HEK293 (cell line): ENCODE data around the gene LRRC51.

Experiments
- CTCF ChIA-PET: fragments of 350-600 bp; formaldehyde crosslinking; extraction: SDS; loops from one replicate; lab custom pipeline; 2021; ENCODE audit warnings: antibody characterized with exemption; lab: Yijun Ruan, JAX
- POLR2A ChIA-PET: fragments of 300-600 bp; formaldehyde crosslinking; extraction: SDS; loops from one replicate; lab custom pipeline; 2020; ENCODE audit warnings: antibody characterized with exemption, inconsistent platforms; lab: Yijun Ruan, JAX
- H3K27ac ChIP-seq: fragments of 200-500 bp; sonication (Bioruptor generic); 2 replicates; pipeline ENCODE4 v1.5.1; 2014; ENCODE audit warnings: low read depth, low read length, control low read depth, inconsistent platforms; ENCODE audit errors: extremely low read depth
- H3K36me3 ChIP-seq, 2 experiments: fragments of 200-500 bp in 1 of 2; sonication (Bioruptor generic) in 1 of 2; 1 replicate in 1 of 2; 2 replicates in 1 of 2; pipeline ENCODE4 v1.5.1; 2014 to 2017; ENCODE audit warnings: inconsistent platforms in 2 of 2, low read length in 2 of 2; ENCODE audit not compliant: control insufficient read depth in 2 of 2, insufficient read depth in 1 of 2
- H3K4me1 ChIP-seq: fragments of 200-500 bp; sonication (Bioruptor generic); 2 replicates; pipeline ENCODE4 v1.5.1; 2014; ENCODE audit warnings: mild to moderate bottlenecking, low read length, inconsistent platforms; ENCODE audit not compliant: control insufficient read depth, insufficient read depth
- H3K4me3 ChIP-seq: 2 replicates; pipeline ENCODE4 v1.5.1; 2011; ENCODE audit warnings: low read depth, mild to moderate bottlenecking, control low read depth, low read length, moderate library complexity
- H3K9me3 ChIP-seq: fragments of 200-500 bp; sonication (Bioruptor generic); 2 replicates; pipeline ENCODE4 v1.5.1; 2014; ENCODE audit warnings: low read depth, low read length, inconsistent platforms; ENCODE audit not compliant: control insufficient read depth, insufficient read depth
- FEZF1 ChIP-seq: fragments of 450-650 bp; formaldehyde crosslinking; IDR thresholded peaks from 2 replicates; pipeline ENCODE4 v1.5.1; 2016; ENCODE audit warnings: missing biosample characterization, missing genetic modification characterization
- GLIS1 ChIP-seq: fragments of 450-650 bp; formaldehyde crosslinking; IDR thresholded peaks from 2 replicates; pipeline ENCODE4 v1.5.1; 2016; ENCODE audit warnings: missing biosample characterization, missing genetic modification characterization
- SCRT2 ChIP-seq: fragments of 450-650 bp; formaldehyde crosslinking; IDR thresholded peaks from 2 replicates; pipeline ENCODE4 v1.5.1; 2016; ENCODE audit warnings: missing biosample characterization, missing genetic modification characterization
- YY2 ChIP-seq: fragments of 450-650 bp; formaldehyde crosslinking; IDR thresholded peaks from 2 replicates; pipeline ENCODE4 v1.5.1; 2016; ENCODE audit warnings: missing biosample characterization, missing genetic modification characterization
- ZFHX2 ChIP-seq: fragments of 450-650 bp; formaldehyde crosslinking; conservative IDR thresholded peaks from 2 replicates; pipeline ENCODE4 v1.5.1; 2016; ENCODE audit warnings: missing biosample characterization, missing genetic modification characterization
- ZIC2 ChIP-seq: fragments of 450-650 bp; formaldehyde crosslinking; IDR thresholded peaks from 2 replicates; pipeline ENCODE4 v1.5.1; 2016; ENCODE audit warnings: missing biosample characterization, missing genetic modification characterization
- ZNF140 ChIP-seq: fragments of 450-650 bp; formaldehyde crosslinking; IDR thresholded peaks from 2 replicates; pipeline ENCODE4 v1.5.1; 2016; ENCODE audit warnings: missing biosample characterization, missing genetic modification characterization
- ZNF146 ChIP-seq: fragments of 450-650 bp; formaldehyde crosslinking; IDR thresholded peaks from 2 replicates; pipeline ENCODE4 v1.5.1; 2016; ENCODE audit warnings: missing biosample characterization, missing genetic modification characterization
- ZNF184 ChIP-seq: fragments of 450-650 bp; IDR thresholded peaks from 2 replicates; pipeline ENCODE4 v1.5.1; 2018; ENCODE audit warnings: missing biosample characterization, mild to moderate bottlenecking, missing genetic modification characterization
- ZNF223 ChIP-seq: fragments of 450-650 bp; formaldehyde crosslinking; IDR thresholded peaks from 2 replicates; pipeline ENCODE4 v1.5.1; 2016; ENCODE audit warnings: missing biosample characterization, missing genetic modification characterization
- ZNF23 ChIP-seq: fragments of 450-650 bp; formaldehyde crosslinking; IDR thresholded peaks from 2 replicates; pipeline ENCODE4 v1.5.1; 2016; ENCODE audit warnings: missing biosample characterization, missing genetic modification characterization, borderline replicate concordance
- ZNF292 ChIP-seq: fragments of 450-650 bp; formaldehyde crosslinking; IDR thresholded peaks from 2 replicates; pipeline ENCODE4 v1.5.1; 2016; ENCODE audit warnings: low read depth, missing biosample characterization, missing genetic modification characterization, borderline replicate concordance
- ZNF335 ChIP-seq: fragments of 450-650 bp; formaldehyde crosslinking; conservative IDR thresholded peaks from 2 replicates; pipeline ENCODE4 v1.5.1; 2016; ENCODE audit warnings: missing biosample characterization, missing genetic modification characterization
- ZNF530 ChIP-seq: fragments of 450-650 bp; formaldehyde crosslinking; IDR thresholded peaks from 2 replicates; pipeline ENCODE4 v1.5.1; 2016; ENCODE audit warnings: low read depth, missing biosample characterization, missing genetic modification characterization
- ZNF549 ChIP-seq: fragments of 450-650 bp; IDR thresholded peaks from 2 replicates; pipeline ENCODE4 v1.5.1; 2018; ENCODE audit warnings: missing biosample characterization, missing genetic modification characterization, mild to moderate bottlenecking, inconsistent platforms, moderate library complexity
- ZNF658 ChIP-seq: fragments of 450-650 bp; formaldehyde crosslinking; IDR thresholded peaks from 2 replicates; pipeline ENCODE4; 2016; ENCODE audit warnings: missing biosample characterization, missing genetic modification characterization
- ZNF768 ChIP-seq: fragments of 450-650 bp; formaldehyde crosslinking; IDR thresholded peaks from 2 replicates; pipeline ENCODE4 v1.5.1; 2018; ENCODE audit warnings: missing biosample characterization, mild to moderate bottlenecking, missing genetic modification characterization
- TF ChIP-seq, protein P1 (sequence below): fragments of 450-650 bp; formaldehyde crosslinking; IDR thresholded peaks from 2 replicates; pipeline ENCODE4 v1.5.1; 2016; ENCODE audit warnings: missing biosample characterization, missing genetic modification characterization
- TF ChIP-seq, protein P2 (sequence below): fragments of 450-650 bp; formaldehyde crosslinking; IDR thresholded peaks from 2 replicates; pipeline ENCODE4 v1.5.1; 2016; ENCODE audit warnings: missing biosample characterization, missing genetic modification characterization
- TF ChIP-seq, protein P3 (sequence below): fragments of 450-650 bp; formaldehyde crosslinking; IDR thresholded peaks from 2 replicates; pipeline ENCODE4 v1.5.0; 2017; ENCODE audit warnings: missing biosample characterization, missing genetic modification characterization, borderline replicate concordance
- TF ChIP-seq, protein P4 (sequence below): fragments of 450-650 bp; formaldehyde crosslinking; IDR thresholded peaks from 2 replicates; pipeline ENCODE4 v1.5.1; 2016; ENCODE audit warnings: missing biosample characterization, missing genetic modification characterization
- TF ChIP-seq, protein P5 (sequence below): fragments of 450-650 bp; formaldehyde crosslinking; IDR thresholded peaks from 2 replicates; pipeline ENCODE4 v1.5.1; 2016; ENCODE audit warnings: missing biosample characterization, missing genetic modification characterization

Gene LRRC51

DNA sequence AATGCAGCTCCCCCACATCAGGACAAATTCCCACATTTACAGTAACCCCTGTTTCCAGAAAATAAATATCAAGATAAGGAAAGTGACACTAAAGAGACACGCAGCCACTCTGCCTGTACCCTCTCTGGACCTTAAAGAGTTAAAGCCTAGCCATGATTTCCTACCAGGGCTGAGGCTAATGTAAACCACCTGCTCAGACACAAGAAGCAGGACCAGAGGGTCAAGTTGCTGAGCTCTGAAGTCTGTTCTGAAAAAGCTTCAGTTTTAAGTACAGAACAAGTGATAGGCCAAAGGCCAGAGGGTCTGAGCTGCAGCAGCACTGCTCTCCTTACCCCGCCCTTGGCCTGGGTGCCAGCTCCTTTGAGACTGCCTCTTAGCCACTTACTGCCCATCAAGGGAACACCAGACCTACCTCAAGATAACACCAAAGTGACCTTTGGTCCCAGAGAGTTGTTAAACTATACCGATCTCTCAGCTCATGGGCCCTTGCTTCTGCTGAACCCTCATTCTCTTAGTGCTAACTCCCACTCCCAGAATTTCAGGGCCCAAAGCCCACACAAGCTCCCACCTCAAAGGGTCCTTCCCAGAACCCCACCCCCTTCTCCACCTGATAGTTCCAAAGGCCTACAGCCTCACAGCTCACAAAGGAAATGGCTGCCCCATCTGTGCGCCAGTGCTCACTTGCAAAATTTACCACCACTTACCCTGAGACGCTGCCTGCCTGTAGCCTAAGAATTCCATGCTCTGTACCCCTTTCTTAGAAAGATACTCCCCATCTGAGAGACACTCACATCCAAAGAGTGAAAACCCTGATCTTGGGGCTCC is 41.4 kb upstream of the LRRC51 start:
- Histone ChIP-seq H3K4me3 (peak overlapping the region; percentile 59), H3K4me1 (peaks cover 22% of the 10 kb centered on the region), H3K27ac (0 out of 2 replicates have a peak overlapping the region, but pooled peaks have one; percentile 28)

DNA sequence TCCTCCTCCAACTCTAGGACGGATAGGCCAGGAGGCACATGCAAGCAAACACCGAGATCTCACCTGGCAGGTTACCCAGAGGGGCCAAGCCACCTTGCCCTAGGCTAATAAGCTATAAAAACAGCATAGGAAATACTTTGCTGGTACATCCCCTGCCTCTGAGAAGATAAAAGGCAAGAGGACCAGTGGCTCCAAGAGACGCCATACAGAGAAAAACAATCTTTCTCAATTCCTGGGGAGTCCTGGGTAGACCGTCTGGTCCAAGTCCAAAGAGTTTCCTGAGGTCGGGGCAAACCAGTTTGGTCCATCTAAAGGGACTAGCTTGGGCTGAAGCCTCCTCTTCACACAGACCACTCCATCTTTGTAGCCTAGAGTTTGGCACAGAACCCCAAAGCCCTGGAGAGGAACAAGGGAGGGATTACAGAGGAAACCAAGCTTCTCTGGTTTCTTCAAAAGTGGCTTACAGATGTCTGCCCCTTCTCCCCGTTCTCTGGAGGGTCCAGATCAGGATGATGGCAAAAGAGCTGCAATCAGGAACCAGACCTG is 40.7 kb upstream of the LRRC51 start:
- Histone ChIP-seq H3K4me1 (peaks cover 22% of the 10 kb centered on the region), H3K9me3 (no peaks in the 10 kb centered on the region), H3K4me3 (peak overlapping the region; percentile 59), H3K36me3 (peaks cover 2 to 9% of the 10 kb centered on the region in 2 experiments; a peak in 2 of 3 replicates), H3K27ac (peak overlapping the region; percentile 84; the same call in 1 of the 2 replicates)
- TF ChIP-seq GLIS1 (tag by site-specific recombination) (no peak), ZNF23 (tag by site-specific recombination) (no peak), SCRT2 (tag by site-specific recombination) (no peak), ZNF335 (tag by site-specific recombination) (no peak), FEZF1 (tag by site-specific recombination) (no peak), ZNF530 (no peak), ZNF146 (tag by site-specific recombination) (no peak), ZNF292 (tag by site-specific recombination) (no peak), ZNF658 (no peak), ZNF184 (tag by site-specific recombination) (no peak), ZIC2 (no peak), ZNF140 (tag by site-specific recombination) (no peak), ZNF549 (tag by site-specific recombination) (no peak)
- TF ChIP-seq, protein P1, sequence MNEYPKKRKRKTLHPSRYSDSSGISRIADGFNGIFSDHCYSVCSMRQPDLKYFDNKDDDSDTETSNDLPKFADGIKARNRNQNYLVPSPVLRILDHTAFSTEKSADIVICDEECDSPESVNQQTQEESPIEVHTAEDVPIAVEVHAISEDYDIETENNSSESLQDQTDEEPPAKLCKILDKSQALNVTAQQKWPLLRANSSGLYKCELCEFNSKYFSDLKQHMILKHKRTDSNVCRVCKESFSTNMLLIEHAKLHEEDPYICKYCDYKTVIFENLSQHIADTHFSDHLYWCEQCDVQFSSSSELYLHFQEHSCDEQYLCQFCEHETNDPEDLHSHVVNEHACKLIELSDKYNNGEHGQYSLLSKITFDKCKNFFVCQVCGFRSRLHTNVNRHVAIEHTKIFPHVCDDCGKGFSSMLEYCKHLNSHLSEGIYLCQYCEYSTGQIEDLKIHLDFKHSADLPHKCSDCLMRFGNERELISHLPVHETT (tag by site-specific recombination), result no peak
- TF ChIP-seq, protein P2, sequence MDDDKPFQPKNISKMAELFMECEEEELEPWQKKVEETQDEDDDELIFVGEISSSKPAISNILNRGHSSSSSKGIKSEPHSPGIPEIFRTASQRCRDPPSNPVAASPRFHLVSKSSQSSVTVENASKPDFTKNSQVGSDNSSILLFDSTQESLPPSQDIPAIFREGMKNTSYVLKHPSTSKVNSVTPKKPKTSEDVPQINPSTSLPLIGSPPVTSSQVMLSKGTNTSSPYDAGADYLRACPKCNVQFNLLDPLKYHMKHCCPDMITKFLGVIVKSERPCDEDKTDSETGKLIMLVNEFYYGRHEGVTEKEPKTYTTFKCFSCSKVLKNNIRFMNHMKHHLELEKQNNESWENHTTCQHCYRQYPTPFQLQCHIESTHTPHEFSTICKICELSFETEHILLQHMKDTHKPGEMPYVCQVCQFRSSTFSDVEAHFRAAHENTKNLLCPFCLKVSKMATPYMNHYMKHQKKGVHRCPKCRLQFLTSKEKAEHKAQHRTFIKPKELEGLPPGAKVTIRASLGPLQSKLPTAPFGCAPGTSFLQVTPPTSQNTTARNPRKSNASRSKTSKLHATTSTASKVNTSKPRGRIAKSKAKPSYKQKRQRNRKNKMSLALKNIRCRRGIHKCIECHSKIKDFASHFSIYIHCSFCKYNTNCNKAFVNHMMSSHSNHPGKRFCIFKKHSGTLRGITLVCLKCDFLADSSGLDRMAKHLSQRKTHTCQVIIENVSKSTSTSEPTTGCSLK, result no peak
- TF ChIP-seq, protein P3, sequence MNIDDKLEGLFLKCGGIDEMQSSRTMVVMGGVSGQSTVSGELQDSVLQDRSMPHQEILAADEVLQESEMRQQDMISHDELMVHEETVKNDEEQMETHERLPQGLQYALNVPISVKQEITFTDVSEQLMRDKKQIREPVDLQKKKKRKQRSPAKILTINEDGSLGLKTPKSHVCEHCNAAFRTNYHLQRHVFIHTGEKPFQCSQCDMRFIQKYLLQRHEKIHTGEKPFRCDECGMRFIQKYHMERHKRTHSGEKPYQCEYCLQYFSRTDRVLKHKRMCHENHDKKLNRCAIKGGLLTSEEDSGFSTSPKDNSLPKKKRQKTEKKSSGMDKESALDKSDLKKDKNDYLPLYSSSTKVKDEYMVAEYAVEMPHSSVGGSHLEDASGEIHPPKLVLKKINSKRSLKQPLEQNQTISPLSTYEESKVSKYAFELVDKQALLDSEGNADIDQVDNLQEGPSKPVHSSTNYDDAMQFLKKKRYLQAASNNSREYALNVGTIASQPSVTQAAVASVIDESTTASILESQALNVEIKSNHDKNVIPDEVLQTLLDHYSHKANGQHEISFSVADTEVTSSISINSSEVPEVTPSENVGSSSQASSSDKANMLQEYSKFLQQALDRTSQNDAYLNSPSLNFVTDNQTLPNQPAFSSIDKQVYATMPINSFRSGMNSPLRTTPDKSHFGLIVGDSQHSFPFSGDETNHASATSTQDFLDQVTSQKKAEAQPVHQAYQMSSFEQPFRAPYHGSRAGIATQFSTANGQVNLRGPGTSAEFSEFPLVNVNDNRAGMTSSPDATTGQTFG (tag by site-specific recombination), result no peak
- TF ChIP-seq, protein P4, sequence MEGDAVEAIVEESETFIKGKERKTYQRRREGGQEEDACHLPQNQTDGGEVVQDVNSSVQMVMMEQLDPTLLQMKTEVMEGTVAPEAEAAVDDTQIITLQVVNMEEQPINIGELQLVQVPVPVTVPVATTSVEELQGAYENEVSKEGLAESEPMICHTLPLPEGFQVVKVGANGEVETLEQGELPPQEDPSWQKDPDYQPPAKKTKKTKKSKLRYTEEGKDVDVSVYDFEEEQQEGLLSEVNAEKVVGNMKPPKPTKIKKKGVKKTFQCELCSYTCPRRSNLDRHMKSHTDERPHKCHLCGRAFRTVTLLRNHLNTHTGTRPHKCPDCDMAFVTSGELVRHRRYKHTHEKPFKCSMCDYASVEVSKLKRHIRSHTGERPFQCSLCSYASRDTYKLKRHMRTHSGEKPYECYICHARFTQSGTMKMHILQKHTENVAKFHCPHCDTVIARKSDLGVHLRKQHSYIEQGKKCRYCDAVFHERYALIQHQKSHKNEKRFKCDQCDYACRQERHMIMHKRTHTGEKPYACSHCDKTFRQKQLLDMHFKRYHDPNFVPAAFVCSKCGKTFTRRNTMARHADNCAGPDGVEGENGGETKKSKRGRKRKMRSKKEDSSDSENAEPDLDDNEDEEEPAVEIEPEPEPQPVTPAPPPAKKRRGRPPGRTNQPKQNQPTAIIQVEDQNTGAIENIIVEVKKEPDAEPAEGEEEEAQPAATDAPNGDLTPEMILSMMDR (tag by site-specific recombination), result no peak
- ChIA-PET CTCF (interaction anchor here (0.7 to 2.2 kb wide), 4 partner anchors 11 to 144 kb away, joined by 4 to 14 read pairs (median 7); no protein-coding TSS in a partner anchor), POLR2A (interaction anchor here (0.6 to 1.7 kb wide), 5 partner anchors 9 to 67 kb away, joined by 3 to 5 read pairs (median 4); no protein-coding TSS in a partner anchor)

More for the DNA sequence above, 41.4 kb upstream of the LRRC51 start:
- POLR2A ChIA-PET, result interaction anchor here (0.5 to 1.7 kb wide), 3 partner anchors 40 to 67 kb away, joined by 3 to 8 read pairs (median 4); no protein-coding TSS in a partner anchor
- no peaks in the 10 kb centered on the region for H3K9me3 ChIP-seq
- TF ChIP-seq ZFHX2 (0 out of 2 replicates have a peak, but pooled peaks have one; percentile 7), ZNF223 (tag by site-specific recombination) (peak; percentile 33; the same call in 1 of the 2 replicates), ZNF335 (tag by site-specific recombination) (0 out of 2 replicates have a peak, but pooled peaks have one; percentile 37), ZNF768 (tag by site-specific recombination) (no peak), YY2 (no peak)
- TF ChIP-seq, protein P5, sequence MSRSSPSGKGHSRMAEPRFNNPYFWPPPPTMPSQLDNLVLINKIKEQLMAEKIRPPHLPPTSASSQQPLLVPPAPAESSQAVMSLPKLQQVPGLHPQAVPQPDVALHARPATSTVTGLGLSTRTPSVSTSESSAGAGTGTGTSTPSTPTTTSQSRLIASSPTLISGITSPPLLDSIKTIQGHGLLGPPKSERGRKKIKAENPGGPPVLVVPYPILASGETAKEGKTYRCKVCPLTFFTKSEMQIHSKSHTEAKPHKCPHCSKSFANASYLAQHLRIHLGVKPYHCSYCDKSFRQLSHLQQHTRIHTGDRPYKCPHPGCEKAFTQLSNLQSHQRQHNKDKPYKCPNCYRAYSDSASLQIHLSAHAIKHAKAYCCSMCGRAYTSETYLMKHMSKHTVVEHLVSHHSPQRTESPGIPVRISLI (tag by site-specific recombination), result no peak
- TF ChIP-seq, all 188 proteins: peak for 3
- H3K36me3 ChIP-seq, result peaks cover 3 to 11% of the 10 kb centered on the region in 2 experiments; a peak in 2 of 3 replicates
- CTCF ChIA-PET, result interaction anchor here (1.0 to 2.2 kb wide), 6 partner anchors 9 to 145 kb away, joined by 3 to 14 read pairs (median 5); no protein-coding TSS in a partner anchor
